Testis (tissue), 2 donors: Measurements from ENCODE around the gene SBK2.

Source experiments
- POLR2A ChIP-seq: fragments of 450-650 bp; IDR thresholded peaks from one replicate; pipeline ENCODE4 v1.6.1; 2017; ENCODE audit warnings: antibody characterized with exemption, mild to moderate bottlenecking, moderate library complexity
- TF ChIP-seq, protein P1 (sequence below), 3 experiments: fragments of 450-650 bp in 2 of 3; fragments of 200-600 bp in 1 of 3; sonication (generic) in 1 of 3; IDR thresholded peaks; one replicate each; pipeline ENCODE4 v1.5.1; 2016 to 2019; ENCODE audit warnings: antibody characterized with exemption in 3 of 3, mild to moderate bottlenecking in 2 of 3, moderate library complexity in 1 of 3

DNA sequence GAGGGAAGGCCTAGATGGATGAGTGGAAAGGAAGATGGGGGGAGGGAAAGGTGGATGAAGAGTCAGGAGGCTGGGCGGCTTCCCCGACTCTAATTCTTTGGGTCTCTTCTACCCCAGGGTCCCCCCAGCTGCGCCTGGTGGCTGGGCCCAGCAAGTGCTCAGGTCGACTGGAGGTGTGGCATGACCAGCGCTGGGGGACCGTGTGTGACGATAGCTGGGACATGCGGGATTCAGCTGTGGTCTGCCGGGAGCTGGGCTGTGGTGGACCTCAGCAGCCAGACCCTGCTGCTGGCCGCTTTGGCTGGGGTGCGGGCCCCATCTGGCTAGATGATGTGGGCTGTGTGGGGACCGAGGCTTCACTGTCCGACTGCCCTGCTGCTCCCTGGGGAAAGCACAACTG is 39.2 kb downstream of the SBK2 start:
- TF ChIP-seq, protein P1, sequence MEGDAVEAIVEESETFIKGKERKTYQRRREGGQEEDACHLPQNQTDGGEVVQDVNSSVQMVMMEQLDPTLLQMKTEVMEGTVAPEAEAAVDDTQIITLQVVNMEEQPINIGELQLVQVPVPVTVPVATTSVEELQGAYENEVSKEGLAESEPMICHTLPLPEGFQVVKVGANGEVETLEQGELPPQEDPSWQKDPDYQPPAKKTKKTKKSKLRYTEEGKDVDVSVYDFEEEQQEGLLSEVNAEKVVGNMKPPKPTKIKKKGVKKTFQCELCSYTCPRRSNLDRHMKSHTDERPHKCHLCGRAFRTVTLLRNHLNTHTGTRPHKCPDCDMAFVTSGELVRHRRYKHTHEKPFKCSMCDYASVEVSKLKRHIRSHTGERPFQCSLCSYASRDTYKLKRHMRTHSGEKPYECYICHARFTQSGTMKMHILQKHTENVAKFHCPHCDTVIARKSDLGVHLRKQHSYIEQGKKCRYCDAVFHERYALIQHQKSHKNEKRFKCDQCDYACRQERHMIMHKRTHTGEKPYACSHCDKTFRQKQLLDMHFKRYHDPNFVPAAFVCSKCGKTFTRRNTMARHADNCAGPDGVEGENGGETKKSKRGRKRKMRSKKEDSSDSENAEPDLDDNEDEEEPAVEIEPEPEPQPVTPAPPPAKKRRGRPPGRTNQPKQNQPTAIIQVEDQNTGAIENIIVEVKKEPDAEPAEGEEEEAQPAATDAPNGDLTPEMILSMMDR (IDR thresholded peaks at IDR 0.05): no peak
- TF ChIP-seq POLR2A: no peak
